Measurements from ENCODE around the gene RSF1.
"Not testable (repeated sequence)": the region's sequence is repeated elsewhere in the genome, so short reads cannot be mapped to it uniquely, and the experiment has no call there.

RSF1 gene

DNA sequence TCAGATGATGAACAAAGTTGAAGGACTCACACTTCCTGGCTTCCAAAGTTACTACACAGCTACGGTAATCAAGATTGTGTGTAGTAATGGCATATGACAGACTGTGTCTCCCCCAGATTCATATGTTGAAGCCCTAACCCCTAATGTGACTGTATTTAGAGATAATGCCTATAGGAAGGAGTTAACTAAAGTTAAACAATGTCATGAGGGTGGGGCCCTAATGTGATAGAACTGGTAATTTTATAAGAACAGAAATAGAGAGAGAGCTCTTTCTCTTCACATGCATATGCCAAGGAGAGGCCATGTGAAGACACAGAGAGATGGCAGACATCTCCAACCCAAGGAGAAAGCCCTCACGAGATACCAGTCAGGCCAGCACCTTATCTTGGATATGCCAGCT is 8.4 kb upstream of the RSF1 start:
- Histone ChIP-seq H3K27ac (ENCODE audit: poor library complexity, severe bottlenecking) (no peak overlapping the region), H3K4me3 (ENCODE audit: severe bottlenecking) (no peak overlapping the region), H3K36me3 (ENCODE audit: low read depth) (no peaks in the 10 kb centered on the region), H3K9me3 (ENCODE audit: severe bottlenecking) (no peaks in the 10 kb centered on the region), H3K27me3 (ENCODE audit: insufficient read depth, poor library complexity, severe bottlenecking) (no peaks in the 10 kb centered on the region), H3K4me1 (ENCODE audit: insufficient read depth, poor library complexity, severe bottlenecking) (no peaks in the 10 kb centered on the region)
- TF ChIP-seq, protein P1, sequence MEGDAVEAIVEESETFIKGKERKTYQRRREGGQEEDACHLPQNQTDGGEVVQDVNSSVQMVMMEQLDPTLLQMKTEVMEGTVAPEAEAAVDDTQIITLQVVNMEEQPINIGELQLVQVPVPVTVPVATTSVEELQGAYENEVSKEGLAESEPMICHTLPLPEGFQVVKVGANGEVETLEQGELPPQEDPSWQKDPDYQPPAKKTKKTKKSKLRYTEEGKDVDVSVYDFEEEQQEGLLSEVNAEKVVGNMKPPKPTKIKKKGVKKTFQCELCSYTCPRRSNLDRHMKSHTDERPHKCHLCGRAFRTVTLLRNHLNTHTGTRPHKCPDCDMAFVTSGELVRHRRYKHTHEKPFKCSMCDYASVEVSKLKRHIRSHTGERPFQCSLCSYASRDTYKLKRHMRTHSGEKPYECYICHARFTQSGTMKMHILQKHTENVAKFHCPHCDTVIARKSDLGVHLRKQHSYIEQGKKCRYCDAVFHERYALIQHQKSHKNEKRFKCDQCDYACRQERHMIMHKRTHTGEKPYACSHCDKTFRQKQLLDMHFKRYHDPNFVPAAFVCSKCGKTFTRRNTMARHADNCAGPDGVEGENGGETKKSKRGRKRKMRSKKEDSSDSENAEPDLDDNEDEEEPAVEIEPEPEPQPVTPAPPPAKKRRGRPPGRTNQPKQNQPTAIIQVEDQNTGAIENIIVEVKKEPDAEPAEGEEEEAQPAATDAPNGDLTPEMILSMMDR (IDR thresholded peaks at IDR 0.05; ENCODE audit: poor library complexity, severe bottlenecking) = no peak
- DNase-seq (ENCODE audit: low spot score) (no peak), ATAC-seq (ENCODE audit: low read depth) (no peak)

DNA sequence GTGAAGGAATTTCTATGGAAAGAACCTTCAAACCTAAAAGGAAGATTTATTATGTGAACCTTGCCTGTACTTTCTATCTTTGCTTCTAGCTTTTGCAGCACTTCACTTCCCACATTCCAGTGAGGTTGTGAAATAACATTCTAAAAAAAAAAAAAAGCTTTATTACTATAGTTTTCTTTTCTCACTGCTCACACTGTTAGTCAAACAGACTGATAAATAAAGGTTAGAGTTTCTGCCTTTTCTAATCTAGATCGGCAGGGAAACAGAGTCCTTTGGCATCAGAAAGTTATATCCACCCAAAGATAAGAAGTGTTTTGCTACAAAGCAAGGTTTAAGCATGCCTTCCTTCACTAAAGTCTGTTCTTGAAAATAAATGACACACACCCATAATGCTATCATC is 3.3 kb upstream of the RSF1 start:
- Histone ChIP-seq H3K27ac (ENCODE audit: poor library complexity, severe bottlenecking) (no peak overlapping the region), H3K9me3 (ENCODE audit: severe bottlenecking) (no peaks in the 10 kb centered on the region), H3K4me1 (ENCODE audit: insufficient read depth, poor library complexity, severe bottlenecking) (peaks cover 4% of the 10 kb centered on the region), H3K27me3 (ENCODE audit: insufficient read depth, poor library complexity, severe bottlenecking) (no peaks in the 10 kb centered on the region), H3K36me3 (ENCODE audit: low read depth) (0 out of 2 replicates have a peak, but pooled peaks cover 2% of the 10 kb centered on the region), H3K4me3 (ENCODE audit: severe bottlenecking) (no peak overlapping the region)
- DNase-seq (ENCODE audit: low spot score) = no peak
- TF ChIP-seq, protein P1 (IDR thresholded peaks at IDR 0.05; ENCODE audit: poor library complexity, severe bottlenecking) = no peak
- ATAC-seq (ENCODE audit: low read depth) = no peak

DNA sequence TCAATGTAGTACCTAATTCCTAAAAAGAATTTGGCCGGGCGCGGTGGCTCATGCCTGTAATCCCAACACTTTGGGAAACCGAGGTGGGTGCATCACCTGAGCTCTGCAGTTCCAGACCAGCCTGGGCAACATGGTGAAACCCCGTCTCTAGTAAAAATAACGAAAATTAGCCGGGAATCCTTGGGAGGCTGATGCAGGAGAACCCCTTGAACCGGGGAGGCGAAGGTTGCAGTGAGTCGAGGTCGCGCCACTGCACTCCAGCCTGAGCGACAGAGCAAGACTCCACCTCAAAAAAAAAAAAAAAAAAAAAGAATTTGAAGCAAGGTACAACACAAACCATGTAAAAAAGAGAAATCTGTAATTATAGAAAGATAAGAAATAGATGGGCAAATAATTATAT is 1.6 kb upstream of the RSF1 start:
- H3K36me3 ChIP-seq (ENCODE audit: low read depth); H3K9me3 ChIP-seq (ENCODE audit: severe bottlenecking); H3K4me1 ChIP-seq (ENCODE audit: insufficient read depth, poor library complexity, severe bottlenecking); H3K27me3 ChIP-seq (ENCODE audit: insufficient read depth, poor library complexity, severe bottlenecking); DNase-seq (ENCODE audit: low spot score); ATAC-seq (ENCODE audit: low read depth); H3K27ac ChIP-seq (ENCODE audit: poor library complexity, severe bottlenecking): not testable (repeated sequence)
- peak overlapping the region; percentile 94 for H3K4me3 ChIP-seq (ENCODE audit: severe bottlenecking)

DNA sequence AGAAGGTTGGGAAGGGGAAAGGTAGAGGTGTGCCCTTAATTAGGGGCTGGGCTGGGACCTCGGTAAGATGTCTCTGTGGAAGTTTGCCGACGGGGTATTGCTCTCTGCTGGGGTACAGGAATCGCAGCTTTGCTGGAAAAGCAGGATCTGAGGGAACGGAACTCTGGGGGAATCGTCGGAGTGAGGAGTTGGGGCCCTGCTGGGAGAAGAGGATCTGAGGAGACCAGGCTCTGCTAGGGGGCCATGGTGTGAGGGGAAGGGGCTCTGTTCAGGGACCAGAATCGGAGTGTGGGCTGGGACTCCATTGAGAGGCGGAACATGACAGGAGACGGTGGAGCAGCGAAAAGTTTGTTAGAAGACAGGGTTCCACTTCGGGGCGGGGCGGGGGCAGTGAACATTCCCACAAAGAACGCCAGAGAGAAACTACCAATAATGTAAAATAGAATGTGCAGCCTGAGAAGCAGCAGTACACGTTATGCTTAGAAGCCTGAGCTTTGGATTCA is 878 bp upstream of the RSF1 start:
- H3K27ac ChIP-seq (ENCODE audit: poor library complexity, severe bottlenecking) = peak overlapping the region; percentile 30
- TF ChIP-seq, protein P1 (IDR thresholded peaks at IDR 0.05; ENCODE audit: poor library complexity, severe bottlenecking) = no peak
- H3K4me1 ChIP-seq (ENCODE audit: insufficient read depth, poor library complexity, severe bottlenecking) = peaks cover 4% of the 10 kb centered on the region
- no peaks in the 10 kb centered on the region for H3K27me3 ChIP-seq (ENCODE audit: insufficient read depth, poor library complexity, severe bottlenecking)
- H3K9me3 ChIP-seq (ENCODE audit: severe bottlenecking) = no peaks in the 10 kb centered on the region
- H3K4me3 ChIP-seq (ENCODE audit: severe bottlenecking) = peak overlapping the region; percentile 94
- H3K36me3 ChIP-seq (ENCODE audit: low read depth) = peaks cover 3% of the 10 kb centered on the region; the same call in 1 of the 2 replicates
- no peak for DNase-seq (ENCODE audit: low spot score)
- peak; percentile 15 for ATAC-seq (ENCODE audit: low read depth)

DNA sequence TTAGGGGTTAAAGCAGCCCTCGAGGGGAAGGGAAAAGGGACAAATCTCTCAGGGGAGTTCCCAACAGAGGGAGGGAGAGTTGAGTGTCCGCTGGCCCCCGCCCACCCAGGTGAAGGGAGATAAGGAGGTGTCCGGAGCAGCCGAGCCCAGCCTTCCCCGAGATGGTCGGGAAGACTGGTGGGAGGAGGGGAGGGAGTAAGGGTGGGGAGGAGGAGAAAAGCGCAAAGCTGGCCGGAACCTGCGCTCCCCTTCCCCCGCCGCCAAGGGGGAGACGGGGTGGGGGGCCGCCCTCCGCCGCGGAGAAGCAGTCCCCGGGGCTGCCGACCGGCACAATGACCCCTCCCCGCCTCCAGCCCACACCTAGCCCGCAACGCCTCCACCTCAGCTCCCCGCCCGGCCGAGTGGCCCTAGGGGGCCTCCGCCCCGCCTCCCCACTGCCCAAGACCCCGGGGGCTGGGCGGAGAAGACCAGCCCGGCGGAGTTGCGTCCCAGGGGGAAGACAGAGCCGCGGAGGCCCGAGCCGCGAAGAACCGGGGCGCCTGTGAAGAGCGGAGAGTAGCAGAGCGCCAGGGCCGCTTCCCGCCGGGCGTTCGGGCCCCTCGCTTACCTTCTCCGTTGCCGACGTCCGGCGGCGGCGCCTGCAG is 479 bp downstream of the RSF1 start:
- Histone ChIP-seq H3K9me3 (ENCODE audit: severe bottlenecking) (no peaks in the 10 kb centered on the region), H3K27me3 (ENCODE audit: insufficient read depth, poor library complexity, severe bottlenecking) (no peaks in the 10 kb centered on the region), H3K4me1 (ENCODE audit: insufficient read depth, poor library complexity, severe bottlenecking) (peaks cover 4% of the 10 kb centered on the region), H3K4me3 (ENCODE audit: severe bottlenecking) (peak overlapping the region; percentile 94), H3K36me3 (ENCODE audit: low read depth) (peaks cover 7% of the 10 kb centered on the region; the same call in 1 of the 2 replicates), H3K27ac (ENCODE audit: poor library complexity, severe bottlenecking) (peak overlapping the region; percentile 84)
- TF ChIP-seq, protein P1 (IDR thresholded peaks at IDR 0.05; ENCODE audit: poor library complexity, severe bottlenecking) = no peak
- ATAC-seq (ENCODE audit: low read depth) = peak; percentile 30
- DNase-seq (ENCODE audit: low spot score) = peak; percentile 71
